Stimulated activated CD8-positive, alpha-beta memory T cell treated with anti-CD3 and anti-CD28 coated beads, Interleukin-7, amount 100 ng/mL, for 1 hour (primary cell): ENCODE data around the gene APOL3.
"Not testable (repeated sequence)": the region's sequence is repeated elsewhere in the genome, so short reads cannot be mapped to it uniquely, and the experiment has no call there.

Experiments used
- DNase-seq, 2 donors: peaks; one replicate each; pipeline ENCODE4 v3.0.0-alpha.2; 2020; ENCODE audit warnings: low read depth in 2 of 2

Gene APOL3

DNA sequence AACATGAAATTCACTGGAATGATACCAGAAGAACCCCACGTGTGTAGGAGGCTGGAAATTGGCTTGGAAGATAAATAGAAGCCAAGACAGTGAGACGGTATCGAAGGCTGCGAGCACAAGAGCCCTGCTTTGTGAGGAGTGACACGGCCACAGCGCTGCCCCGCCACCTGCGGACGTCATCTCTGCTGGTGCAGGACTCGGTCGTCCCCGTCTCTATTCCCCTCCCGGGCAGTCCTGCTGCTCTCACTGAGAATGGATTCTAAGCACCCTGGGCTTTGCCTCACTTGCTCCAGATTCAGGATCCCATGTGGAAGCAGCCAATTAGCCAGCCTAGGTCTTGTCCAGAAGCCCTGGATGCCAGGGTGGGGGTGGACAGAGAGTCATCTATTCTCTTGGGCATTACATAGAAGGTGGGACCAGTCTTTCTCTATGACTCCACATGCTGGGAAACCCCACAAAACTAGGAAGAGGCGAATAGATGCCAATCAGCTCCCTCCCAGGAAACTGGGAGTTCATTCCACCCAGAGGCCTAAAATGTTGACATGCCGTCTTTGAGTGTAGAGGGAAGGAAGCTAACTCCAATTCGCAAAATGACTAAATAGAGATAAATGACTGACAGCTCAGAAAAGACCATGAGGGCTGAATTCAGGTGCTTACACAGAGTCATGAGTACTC lies 25.1 kb downstream of the APOL3 start:
- no peak for DNase-seq

DNA sequence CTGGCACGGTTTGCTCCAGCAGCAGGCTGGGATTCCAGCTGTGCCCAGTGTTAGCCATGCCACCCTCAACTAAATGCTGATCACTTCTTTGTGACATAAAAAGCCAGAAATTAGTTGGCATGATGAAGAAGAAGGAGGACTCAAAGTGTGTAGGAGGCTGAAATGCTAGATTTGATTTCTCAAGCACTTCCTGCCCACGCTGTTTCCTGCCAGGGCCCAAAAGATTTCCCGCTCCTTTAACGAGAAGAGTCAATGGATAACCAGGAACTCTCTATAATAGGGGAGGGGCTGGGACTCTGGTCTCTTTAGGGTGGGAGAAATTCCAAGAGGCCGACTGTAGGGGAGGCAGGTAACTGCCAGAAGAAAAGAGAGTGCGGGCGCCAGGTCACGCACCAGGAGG lies 26.4 kb downstream of the APOL3 start:
- no peak for DNase-seq

DNA sequence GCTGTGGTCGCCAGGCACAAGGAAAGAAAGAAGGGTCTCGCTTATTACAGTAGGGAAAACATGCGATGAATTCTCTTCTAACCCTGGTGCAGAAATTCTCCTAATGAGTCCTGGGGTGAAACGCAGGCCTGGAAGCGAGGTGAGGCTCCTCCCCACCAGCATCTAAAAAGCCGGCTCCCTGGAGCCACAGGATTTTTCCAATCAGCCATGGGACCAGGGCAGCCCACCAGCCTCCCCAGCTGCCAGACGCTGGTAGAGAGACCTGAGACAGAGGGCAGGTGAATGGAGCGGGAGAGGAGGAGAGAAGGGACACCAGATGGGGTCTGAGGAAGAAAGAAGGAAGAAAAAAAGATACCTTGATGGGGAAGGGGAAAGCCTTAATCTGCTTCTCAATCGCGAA lies 28.6 kb downstream of the APOL3 start:
- no peak for DNase-seq

DNA sequence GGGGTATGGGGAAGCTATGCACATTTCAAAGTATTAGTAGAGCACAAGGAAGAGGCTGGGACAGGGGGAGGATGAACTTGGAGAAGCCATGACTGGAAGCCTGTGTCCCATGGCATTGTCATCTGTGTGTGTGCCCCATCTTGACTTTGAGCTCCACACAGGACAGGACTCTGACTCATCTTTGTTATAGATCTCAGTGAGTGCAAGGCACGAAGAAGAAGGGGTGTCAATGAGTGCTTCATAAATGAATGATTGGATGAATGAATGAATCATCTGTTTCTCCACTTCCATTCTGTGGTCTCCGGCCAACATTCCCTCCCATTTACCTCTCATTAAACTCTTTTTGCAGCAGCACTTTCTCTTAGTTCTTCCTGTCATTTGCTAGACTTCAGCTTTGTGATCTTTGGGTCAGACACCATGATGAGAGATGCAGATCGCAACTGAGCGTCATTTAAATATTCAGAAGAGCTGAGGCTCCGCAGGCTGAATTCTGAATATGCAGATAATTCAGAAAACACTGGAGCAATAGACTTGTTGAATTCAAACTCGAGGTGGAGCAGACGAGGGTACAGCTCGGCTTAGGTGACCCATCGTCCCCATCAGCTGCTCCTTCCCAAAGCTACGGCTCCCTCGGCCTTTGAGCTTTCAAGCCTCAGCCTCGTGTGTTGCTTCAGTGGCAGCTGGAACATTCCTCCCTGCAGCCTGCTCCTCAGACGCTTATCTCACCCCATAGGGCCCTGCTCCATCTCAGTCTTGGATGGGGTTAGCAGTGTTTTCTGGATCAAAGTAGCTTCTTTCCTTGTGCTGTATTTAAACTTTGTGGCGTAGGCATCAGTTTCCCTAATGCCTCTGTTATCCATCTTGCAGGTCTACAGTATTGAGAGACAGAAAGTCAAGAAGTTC lies 30.8 kb downstream of the APOL3 start:
- no peak for DNase-seq

DNA sequence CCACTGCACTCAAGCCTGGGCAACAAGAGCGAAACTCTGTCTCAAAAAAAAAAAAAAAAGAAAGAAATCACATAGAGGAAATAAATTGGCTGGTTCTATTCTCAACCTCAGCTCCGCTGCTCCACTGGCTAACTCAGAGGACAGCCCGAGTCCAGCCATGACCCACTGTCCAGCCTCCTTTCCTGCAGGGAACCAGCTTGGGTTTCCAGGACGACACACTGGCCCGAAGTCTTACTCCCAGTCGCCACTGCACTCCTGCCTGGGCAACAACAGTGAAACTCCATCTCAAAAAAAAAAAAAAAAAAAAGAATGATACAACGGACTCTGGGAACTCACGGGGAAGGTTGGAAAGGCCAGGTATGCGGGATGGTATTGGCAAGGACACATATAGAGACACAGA lies 31.5 kb downstream of the APOL3 start:
- DNase-seq, result no peak

DNA sequence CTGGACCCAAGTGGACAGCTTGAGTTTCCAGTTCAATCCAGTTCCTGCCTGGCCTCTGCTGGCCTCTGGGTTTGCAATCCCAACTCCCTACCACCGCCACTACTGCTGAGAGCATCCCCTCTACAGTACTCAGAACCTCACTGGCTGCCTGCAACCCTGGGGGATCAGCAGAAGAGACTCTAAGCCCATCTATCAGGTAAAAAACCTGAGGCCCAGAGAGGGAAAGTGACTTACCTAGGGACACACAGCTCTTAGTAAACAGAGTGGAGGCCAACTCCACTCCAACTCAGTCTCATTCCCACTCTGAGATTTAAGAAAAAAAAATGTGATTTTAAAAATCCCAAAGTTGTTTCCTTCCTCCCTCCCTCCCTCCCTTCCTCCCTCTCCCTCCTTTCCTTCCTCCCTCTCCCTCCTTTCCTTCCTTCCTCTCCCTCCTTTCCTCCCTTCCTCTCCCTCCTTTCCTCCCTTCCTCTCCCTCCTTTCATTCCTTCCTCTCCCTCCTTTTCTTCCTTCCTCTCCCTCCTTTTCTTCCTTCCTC lies 34.5 kb downstream of the APOL3 start:
- no peak for DNase-seq

DNA sequence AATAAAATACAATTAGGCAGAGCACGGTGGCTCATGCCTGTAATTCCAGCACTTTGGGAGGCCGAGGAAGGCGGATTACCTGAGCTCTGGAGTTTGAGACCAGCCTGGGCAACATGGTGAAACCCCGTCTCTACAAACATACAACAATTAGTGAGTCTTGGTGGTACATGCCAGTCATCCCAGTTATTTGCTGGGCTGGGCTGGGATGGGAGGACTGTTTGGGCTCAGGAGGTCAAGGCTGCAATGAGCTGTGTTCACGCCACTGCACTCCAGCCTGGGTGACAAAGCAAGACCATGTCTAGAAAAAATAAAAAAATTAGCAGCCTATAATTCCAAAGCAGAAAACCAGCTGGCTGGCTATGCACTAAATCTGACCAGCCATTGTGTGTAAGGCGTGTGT lies 35.1 kb downstream of the APOL3 start:
- DNase-seq, result no peak

DNA sequence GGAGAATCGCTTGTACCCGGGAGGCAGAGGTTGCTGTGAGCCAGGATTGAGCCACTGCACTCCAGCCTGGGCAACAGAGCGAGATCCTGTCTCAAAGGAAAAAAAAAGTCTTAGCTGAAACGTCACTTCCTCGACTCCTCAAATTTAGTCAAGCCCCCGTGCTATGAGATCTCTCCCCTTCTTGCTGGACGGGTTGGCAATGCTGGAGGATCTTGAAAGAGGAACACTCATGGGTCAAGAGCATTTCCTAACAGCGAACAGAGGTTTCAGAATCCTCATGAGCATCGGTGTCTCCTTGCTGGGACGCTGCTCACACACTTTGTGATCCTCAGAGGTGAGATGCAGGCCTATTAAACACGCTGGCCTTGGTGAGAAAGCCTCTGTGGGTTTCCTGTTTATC lies 35.9 kb downstream of the APOL3 start:
- DNase-seq, result no peak

DNA sequence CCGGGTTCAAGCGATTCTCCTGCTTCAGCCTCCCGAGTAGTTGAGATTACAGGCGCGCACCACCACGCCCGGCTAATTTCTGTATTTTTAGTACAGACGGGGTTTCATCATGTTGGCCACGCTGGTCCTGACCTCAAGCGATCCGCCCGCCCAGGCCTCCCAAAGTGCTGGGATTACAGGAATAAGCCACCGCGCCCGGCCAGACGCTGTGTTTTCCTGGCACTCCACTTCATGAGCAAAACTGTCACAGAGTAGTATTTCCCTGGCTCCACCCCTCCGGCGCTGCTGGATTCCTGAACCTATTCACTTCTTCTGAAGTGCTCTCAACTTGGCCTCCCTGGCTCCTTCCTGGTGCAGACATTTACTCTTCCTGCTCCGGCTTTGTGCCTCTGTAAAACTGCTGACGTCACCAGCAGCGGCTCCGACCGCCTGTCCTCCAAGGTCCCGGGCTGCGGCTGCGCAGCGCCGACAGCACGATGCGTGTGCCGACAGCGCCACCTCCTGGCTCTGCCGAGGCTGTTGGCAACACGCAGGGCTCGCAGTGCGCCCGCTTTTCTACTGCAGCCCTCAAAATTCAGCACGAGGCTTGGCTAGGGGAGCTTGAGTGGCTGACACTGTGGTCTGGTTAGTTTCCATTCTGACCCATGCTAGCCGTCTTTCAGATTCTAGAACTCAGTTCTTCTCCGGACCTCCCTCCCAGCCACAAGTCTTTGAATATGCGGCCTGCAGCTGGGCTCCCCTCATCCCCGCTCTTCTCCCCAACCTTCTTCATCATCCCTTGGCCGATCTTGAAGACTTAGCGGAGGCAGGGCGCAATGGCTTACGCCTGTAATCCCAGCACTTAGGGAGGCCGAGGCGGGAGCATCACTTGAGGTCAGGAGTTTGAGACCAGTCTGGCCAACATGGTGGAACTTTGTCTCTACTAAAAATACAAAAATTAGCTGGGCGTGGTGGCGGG lies 36.6 kb downstream of the APOL3 start:
- DNase-seq, result peak; percentile 79

DNA sequence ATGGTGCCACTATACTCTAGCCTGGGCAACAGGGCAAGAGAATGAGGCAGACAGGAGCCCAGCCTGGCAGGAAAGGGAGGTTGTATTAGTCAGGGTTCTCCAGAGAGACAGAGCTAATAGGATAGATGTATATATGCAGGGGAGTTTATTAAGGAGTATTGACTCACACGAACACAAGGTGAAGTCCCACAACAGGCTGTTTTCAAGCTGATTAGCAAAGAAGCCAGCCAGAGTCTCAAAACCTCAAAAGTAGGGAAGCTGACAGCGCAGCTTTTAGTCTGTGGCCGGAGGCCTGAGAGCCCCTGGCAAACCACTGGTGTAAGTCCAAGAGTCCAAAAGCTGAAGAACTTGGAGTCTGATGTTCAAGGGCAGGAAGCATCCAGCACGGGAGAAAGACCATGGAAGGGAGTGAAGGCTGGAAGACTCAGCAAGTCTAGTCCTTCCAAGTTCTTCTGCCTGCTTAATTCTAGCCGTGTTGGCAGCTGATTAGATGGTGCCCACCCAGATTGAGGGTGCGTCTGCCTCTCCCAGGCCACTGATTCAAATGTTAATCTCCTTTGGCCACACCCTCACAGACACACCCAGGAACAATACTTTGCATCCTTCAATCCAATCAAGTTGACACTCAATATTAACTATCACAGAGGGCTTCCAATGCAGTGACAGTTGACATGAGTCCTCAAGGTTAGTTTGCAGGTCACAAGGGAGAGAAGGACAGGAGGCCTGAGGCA lies 39.8 kb downstream of the APOL3 start:
- not testable (repeated sequence) for DNase-seq

DNA sequence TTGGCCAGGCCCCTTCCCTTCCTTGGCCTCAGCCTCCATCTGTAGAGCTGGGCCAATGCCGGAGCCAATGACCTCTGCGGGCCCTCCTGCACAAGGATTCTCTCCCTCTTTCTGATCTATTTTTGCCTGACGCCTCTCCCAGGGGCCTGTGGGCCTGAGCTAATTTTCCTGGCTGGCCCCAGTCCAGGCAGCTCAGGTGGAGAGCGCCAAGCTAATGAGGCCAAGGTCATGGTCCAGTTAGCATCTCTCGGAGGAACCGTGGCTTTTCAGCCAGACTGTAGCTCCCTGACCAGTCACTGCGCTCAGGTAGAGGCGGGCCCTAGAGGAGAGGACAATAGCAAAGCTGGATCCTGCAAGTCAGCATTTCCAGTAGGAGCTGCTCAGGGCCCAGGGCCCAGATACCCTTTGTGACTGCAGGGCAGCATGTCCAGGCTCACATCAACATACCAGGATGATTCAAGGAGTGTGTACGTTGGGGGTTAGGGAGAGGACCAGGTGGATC lies 43.5 kb downstream of the APOL3 start:
- no peak for DNase-seq

DNA sequence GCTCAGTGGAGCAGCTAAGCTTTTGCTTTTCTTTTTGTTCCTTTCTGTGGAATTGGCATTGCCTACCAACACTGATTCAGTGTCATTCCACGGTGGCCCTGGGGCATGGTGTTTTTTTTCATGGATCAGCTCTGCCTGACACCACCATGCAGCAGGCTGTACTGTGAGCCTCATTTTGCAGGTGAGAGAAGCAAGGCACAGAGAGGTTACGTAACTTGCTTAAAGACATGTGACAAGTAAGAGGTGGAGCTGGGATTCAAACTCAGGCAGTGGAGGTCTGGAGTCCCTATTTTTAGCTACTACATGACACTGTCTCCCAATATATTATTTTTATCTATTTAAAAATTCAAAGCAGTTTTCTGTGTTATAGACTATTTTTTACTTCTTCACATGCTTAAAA lies 44.4 kb downstream of the APOL3 start:
- DNase-seq, result no peak

DNA sequence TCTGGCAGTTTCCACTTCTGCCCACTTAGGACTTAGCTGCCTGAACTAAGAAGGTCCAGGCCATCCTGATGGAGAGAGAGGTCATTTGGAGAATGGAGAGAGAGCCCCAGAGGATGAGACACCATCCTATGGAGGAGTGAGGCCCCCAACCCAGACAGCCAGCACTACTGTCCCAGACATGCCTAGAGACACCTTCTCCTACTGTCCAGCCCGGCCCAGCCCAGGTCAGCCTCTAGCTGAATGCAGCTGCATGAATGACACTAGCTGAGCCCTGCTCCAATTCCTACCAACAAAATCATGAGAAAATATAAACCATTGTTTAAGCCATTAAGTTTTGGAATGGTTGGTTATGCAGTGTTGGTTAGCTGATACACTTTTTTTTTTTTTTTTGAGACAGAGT lies 47.4 kb downstream of the APOL3 start:
- no peak for DNase-seq

DNA sequence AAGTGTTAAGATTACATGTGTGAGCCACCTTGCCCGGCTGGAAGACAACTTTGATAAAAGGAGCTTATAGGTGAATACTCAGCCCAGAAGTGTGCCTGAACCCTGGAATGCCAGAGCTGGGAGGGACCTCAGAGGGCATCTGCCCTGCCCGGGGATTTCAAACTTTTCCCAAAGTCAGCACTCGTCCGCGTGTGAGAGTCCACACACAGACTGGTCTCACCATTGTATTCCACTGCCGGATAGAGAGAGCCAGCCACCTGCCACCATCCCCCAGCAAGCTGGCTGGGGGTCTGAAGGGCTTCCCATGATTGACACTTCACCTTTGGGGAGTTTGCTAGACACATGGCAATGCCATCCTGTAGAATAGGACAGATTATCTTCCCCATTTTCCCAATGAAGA lies 49.2 kb downstream of the APOL3 start:
- no peak for DNase-seq

DNA sequence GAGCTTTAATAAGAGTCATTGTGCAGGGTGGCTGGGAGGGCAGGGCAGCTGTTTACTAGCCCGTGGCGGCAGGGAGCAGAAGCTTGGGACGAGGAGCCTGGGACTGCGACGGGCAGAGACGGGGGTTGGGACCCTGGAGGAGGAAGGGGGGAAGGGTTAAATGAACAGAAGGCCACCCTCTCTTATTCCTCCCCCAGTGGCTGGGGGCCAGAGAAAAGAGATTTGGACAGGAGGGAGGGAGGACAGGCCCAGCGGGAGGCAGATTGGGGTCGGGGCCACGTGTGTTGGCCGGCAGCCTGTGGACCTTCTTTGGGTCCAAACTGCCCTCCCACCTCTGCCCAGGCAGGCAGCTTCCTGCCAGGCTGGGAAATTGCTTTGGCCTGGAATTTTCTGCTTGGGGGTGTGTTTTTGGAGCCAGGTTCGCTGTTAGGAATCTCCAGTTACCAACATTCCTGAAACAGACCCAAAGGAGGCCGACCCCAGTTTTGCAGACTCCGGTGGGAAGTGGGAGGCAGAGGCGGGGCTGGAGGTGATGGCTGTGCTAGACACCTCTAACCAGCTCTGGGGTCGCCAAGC lies 50.2 kb downstream of the APOL3 start:
- no peak for DNase-seq

DNA sequence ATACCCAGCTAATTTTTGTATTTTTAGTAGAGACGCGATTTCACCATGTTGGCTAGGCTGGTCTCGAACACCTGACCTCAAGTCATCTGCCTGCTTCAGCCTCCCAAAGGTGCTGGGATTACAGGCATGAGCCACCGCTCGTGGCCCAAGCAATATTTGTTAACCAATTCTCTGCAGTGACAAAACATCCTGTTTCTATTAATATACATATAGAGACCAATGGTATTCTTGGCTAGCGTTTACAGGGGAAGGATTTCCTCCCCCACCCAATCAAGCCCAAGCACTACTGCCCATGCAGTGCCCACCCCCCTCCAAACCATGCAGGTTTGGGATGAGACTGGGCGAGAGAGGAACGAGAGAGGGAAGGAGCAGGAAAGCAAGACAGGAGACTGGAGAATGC lies 53.1 kb downstream of the APOL3 start:
- no peak for DNase-seq

DNA sequence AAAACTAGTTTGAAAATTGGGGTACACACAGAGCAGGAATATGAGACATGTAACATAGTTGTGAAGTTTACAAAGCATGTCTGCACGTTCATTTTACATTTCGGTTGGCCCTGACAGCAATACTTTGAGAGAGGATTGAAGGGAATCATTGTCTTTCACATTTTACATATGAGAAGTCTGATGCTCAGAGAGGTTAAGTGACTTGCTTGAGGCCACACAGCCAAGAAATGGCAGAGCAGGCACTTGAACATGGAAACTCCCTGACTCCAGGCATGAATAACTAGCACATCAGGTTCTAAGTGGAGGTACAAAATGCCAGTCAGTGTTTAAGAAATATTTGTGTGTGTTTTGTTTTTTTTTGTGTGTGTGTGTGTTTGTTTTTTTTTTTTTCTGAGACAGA lies 53.6 kb downstream of the APOL3 start:
- no peak for DNase-seq

DNA sequence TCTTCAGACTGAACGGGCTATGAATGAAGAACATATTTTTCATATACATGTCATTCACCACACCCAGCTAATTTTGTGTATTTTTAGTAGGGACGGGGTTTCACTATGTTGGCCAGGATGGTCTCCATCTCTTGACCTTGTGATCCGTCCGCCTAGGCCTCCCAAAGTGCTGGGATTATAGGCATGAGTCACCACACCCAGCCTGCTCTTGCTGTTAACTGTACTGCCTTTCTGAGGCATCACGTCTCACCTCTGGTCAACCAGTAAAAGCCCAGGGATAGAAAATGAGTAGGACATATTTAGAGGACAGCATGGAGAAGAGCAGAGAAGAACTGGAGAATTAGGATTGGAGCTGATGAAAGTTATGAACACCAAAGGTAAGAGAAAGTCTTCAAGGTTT lies 55.6 kb downstream of the APOL3 start:
- no peak for DNase-seq

DNA sequence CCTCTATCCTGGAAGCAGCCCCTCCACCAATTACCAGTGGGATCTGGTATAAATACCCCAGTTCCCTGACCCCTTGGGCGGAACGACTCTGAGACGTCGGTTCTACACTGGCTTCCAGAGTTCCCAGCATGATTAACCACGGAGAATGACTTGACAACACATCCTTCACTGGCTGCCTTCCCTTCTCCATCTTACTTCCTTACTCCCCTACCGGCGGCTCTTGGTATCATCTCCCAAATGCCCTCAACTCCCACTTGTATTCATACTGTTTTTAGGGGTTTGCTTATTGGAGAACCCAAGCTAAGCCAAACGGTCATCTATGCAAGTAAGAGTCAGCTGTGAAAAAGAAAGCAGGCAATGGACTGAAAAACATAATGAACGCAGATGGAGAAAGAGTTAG lies 56.1 kb downstream of the APOL3 start:
- DNase-seq, result no peak

DNA sequence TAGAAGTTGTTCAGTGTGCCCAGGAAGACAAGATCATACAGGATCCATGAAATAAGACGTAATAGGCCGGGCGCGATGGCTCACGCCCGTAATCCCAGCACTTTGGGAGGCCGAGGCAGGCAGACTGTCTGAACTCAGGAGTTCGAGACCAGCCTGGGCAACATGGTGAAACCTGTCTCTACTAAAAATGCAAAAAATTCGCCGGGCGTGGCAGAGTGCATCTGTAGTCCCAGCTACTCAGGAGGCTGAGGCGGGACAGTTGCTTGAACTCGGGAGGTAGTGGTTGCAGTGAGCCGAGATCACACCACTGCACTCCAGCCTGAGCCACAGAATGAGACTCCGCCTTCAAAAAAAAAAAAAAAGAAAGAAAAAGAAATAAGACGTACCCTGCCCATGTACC lies 56.7 kb downstream of the APOL3 start:
- DNase-seq, result no peak

DNA sequence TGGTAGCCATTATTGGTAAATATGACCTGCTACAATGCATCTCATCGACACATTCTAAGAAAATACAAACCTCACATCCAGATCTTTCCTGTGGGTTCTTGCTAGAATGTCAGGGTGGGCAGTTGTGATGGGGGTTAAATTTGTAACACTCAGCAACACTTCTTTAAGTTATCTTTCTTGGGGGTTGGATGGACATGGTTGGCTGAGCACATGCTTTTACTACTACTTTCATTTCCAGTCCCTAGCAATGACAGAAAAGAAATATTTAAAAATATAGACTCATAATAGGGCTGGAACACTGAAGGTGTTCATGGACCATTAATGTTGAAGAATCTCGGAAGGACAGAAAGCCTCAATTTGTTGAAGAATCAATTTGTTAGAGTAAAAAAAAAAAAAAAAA lies 57.6 kb downstream of the APOL3 start:
- no peak for DNase-seq
